CD4-positive, alpha-beta T cell (primary cell): ENCODE measurements around the gene DPP3. TPM values are rescaled to one million over a fixed set of nuclear protein-coding genes. Genes with fewer than 3 reads are reported as not detected.

Experiments used
- ATAC-seq: fragments of 200-7000 bp; cut with Tn5 transposase; one replicate; pipeline ENCODE4 v1.10.0; 2022; ENCODE audit warnings: mild to moderate bottlenecking; ENCODE audit not compliant: poor library complexity
- CTCF ChIA-PET: fragments of 350-600 bp; sonication (Branson Sonifier 250); formaldehyde crosslinking; loops from one replicate; lab custom pipeline; 2021; ENCODE audit warnings: antibody characterized with exemption, inconsistent platforms; lab: Charles Lee
- POLR2A ChIA-PET: fragments of 350-600 bp; sonication (Branson Sonifier 250); formaldehyde crosslinking; loops from one replicate; lab custom pipeline; 2021; ENCODE audit warnings: antibody characterized with exemption, inconsistent platforms; lab: Charles Lee
- DNase-seq, 14 experiments: peaks; one replicate each; pipeline ENCODE4 v3.0.0-alpha.2; 2013 to 2020; ENCODE audit warnings: mixed read lengths in 2 of 14
- H3K27ac ChIP-seq, 2 donors: one replicate each; pipeline versions ENCODE4 v1.5.1 to v1.7.0; 2013; ENCODE audit warnings: low read length in 2 of 2, low read depth in 1 of 2, mild to moderate bottlenecking in 1 of 2
- H3K27me3 ChIP-seq, 2 experiments: 1 replicate in 1 of 2; 2 replicates in 1 of 2; pipeline versions ENCODE4 v1.6.1 to v1.7.0; 2013; ENCODE audit warnings: low read length in 2 of 2, control low read depth in 1 of 2, mild to moderate bottlenecking in 1 of 2, moderate library complexity in 1 of 2; ENCODE audit not compliant: insufficient read depth in 2 of 2, control insufficient read depth in 1 of 2
- H3K36me3 ChIP-seq: one replicate; pipeline ENCODE4 v1.6.1; 2013; ENCODE audit warnings: low read length, control low read depth; ENCODE audit not compliant: insufficient read depth
- H3K4me1 ChIP-seq: one replicate; pipeline ENCODE4 v1.6.1; 2013; ENCODE audit warnings: low read length, control low read depth; ENCODE audit not compliant: insufficient read depth
- H3K4me3 ChIP-seq: one replicate; pipeline ENCODE4 v1.5.1; 2013; ENCODE audit warnings: mild to moderate bottlenecking, low read length, moderate library complexity
- H3K9me3 ChIP-seq, 2 experiments: 1 replicate in 1 of 2; 2 replicates in 1 of 2; pipeline versions ENCODE4 v1.6.1 to v1.7.0; 2013; ENCODE audit warnings: low read length in 2 of 2, mild to moderate bottlenecking in 2 of 2, control low read depth in 1 of 2, moderate library complexity in 1 of 2; ENCODE audit not compliant: control insufficient read depth in 1 of 2, insufficient read depth in 1 of 2
- H3K27ac Mint-ChIP-seq: one replicate; pipeline ENCODE4 v1.8.0; 2020; ENCODE audit warnings: mixed read lengths
- H3K27me3 Mint-ChIP-seq: one replicate; pipeline ENCODE4 v1.8.0; 2021; ENCODE audit warnings: mixed read lengths
- H3K36me3 Mint-ChIP-seq: one replicate; pipeline ENCODE4 v1.8.0; 2021; ENCODE audit warnings: low read depth, mixed read lengths
- H3K4me1 Mint-ChIP-seq: one replicate; pipeline ENCODE4 v1.8.0; 2021; ENCODE audit warnings: low read depth, mixed read lengths
- H3K4me3 Mint-ChIP-seq: one replicate; pipeline ENCODE4 v1.8.0; 2020; ENCODE audit warnings: mild to moderate bottlenecking, mixed read lengths
- H3K9me3 Mint-ChIP-seq: one replicate; pipeline ENCODE4 v1.8.0; 2020; ENCODE audit warnings: mixed read lengths
- CTCF ChIP-seq: fragments of 200-600 bp; IDR thresholded peaks from one replicate; pipeline ENCODE4 v1.8.0; 2022; ENCODE audit warnings: antibody characterized with exemption, mild to moderate bottlenecking
- intact Hi-C, 2 experiments: fragments of 100-400 bp; cut with DNase I in 1 of 2; cut with micrococcal nuclease in 1 of 2; formaldehyde crosslinking; loops; one replicate each; pipeline versions ENCODE4 v1.15.1 to v1.9.0; 2023 to 2025; cut with DNase I, micrococcal nuclease
- total RNA-seq, 174 experiments: library from RNA in 2 of 174; stranded (reverse) in 2 of 174; gene quantifications; one replicate each; pipeline ENCODE4 v1.2.3 and lab custom pipeline; 2021 to 2026

Gene DPP3
- total RNA-seq, 2 experiments from 2014 or later: 16.9 to 17.7 TPM

- Mint-ChIP-seq H3K36me3 (peaks cover 16% of the 10 kb centered on the region), H3K9me3 (no peaks in the 10 kb centered on the region), H3K27ac (no peak overlapping the region), H3K27me3 (no peaks in the 10 kb centered on the region), H3K4me3 (peak overlapping the region; percentile 92), H3K4me1 (peaks cover 27% of the 10 kb centered on the region)
- DNase-seq (no peak), ATAC-seq (no peak)
- Histone ChIP-seq H3K27me3 (no peaks in the 10 kb centered on the region), H3K4me1 (peaks cover 26% of the 10 kb centered on the region), H3K27ac (no peak overlapping the region), H3K36me3 (peaks cover 22% of the 10 kb centered on the region), H3K9me3 (no peaks in the 10 kb centered on the region), H3K4me3 (no peak overlapping the region)
- TF ChIP-seq CTCF: no peak
- intact Hi-C loops: loop anchor here in 1 of 2 experiments (5.0 kb wide), 2 partner anchors 149 to 946 kb away; partner anchors contain the start of gene RBM14
- CTCF ChIA-PET: interaction anchor here (1.3 kb wide), 2 partner anchors 10 to 30 kb away, joined by 4 to 5 read pairs; partner anchors contain the start of gene MRPL11
- POLR2A ChIA-PET: interaction anchor here (4.3 to 4.9 kb wide), 2 partner anchors 11 to 30 kb away, joined by 35 to 88 read pairs; partner anchors contain the start of genes DPP3 and MRPL11
Observed at GRCh38 chr11:66468691-66469090, 11.5 kb upstream of the DPP3 start.

GRCh38 chr11:66469441-66469840, 10.8 kb upstream of the DPP3 start:
- Mint-ChIP-seq H3K27me3 (no peaks in the 10 kb centered on the region), H3K27ac (no peak overlapping the region), H3K4me3 (peak overlapping the region; percentile 25), H3K9me3 (no peaks in the 10 kb centered on the region), H3K4me1 (peaks cover 27% of the 10 kb centered on the region), H3K36me3 (peaks cover 22% of the 10 kb centered on the region)
- Histone ChIP-seq H3K27ac (no peak overlapping the region), H3K4me1 (peaks cover 26% of the 10 kb centered on the region), H3K36me3 (peaks cover 30% of the 10 kb centered on the region), H3K9me3 (no peaks in the 10 kb centered on the region), H3K27me3 (no peaks in the 10 kb centered on the region), H3K4me3 (no peak overlapping the region)
- POLR2A ChIA-PET: interaction anchor here (0.6 to 4.9 kb wide), 4 partner anchors 10 to 374 kb away, joined by 3 to 88 read pairs (median 3); partner anchors contain the start of genes DPP3 and MRPL11
- CTCF ChIA-PET: interaction anchor here (1.3 kb wide), 2 partner anchors 9 to 31 kb away, joined by 4 to 5 read pairs; partner anchors contain the start of gene MRPL11
- intact Hi-C loops: loop anchor here in 1 of 2 experiments (5.0 kb wide), 2 partner anchors 148 to 947 kb away; partner anchors contain the start of gene RBM14
- ATAC-seq: no peak
- DNase-seq: no peak
- TF ChIP-seq CTCF: no peak

- ATAC-seq (no peak), DNase-seq (no peak)
- H3K27ac ChIP-seq: no peak overlapping the region
- H3K9me3 Mint-ChIP-seq: no peaks in the 10 kb centered on the region
- H3K36me3 Mint-ChIP-seq: peaks cover 22% of the 10 kb centered on the region
- H3K4me3 Mint-ChIP-seq: peak overlapping the region; percentile 27
- intact Hi-C loops: loop anchor here in 1 of 2 experiments (5.0 kb wide), 1 partner anchor 122 kb away; the partner anchor contains the start of genes CCDC87 and CCS
- CTCF ChIA-PET: no interaction called here
- H3K27me3 ChIP-seq: no peaks in the 10 kb centered on the region
- no peak overlapping the region for H3K27ac Mint-ChIP-seq
- H3K4me1 Mint-ChIP-seq: peaks cover 27% of the 10 kb centered on the region
- H3K36me3 ChIP-seq: peaks cover 30% of the 10 kb centered on the region
- no peak overlapping the region for H3K4me3 ChIP-seq
- H3K27me3 Mint-ChIP-seq: no peaks in the 10 kb centered on the region
- peaks cover 26% of the 10 kb centered on the region for H3K4me1 ChIP-seq
- H3K9me3 ChIP-seq: no peaks in the 10 kb centered on the region
- no peak for TF ChIP-seq CTCF
- POLR2A ChIA-PET: interaction anchor here (0.6 to 4.9 kb wide), 4 partner anchors 9 to 374 kb away, joined by 3 to 88 read pairs (median 3); partner anchors contain the start of genes DPP3 and MRPL11
Observed at GRCh38 chr11:66470015-66470414, 10.2 kb upstream of the DPP3 start.
